H1 (cell line): ENCODE results near the gene ACTA2. TPM values are rescaled to one million over a fixed set of nuclear protein-coding genes. Genes with fewer than 3 reads are reported as not detected.
"Not testable (repeated sequence)": the region's sequence is repeated elsewhere in the genome, so short reads cannot be mapped to it uniquely, and the experiment has no call there.

Experiments used
- CTCF ChIA-PET: fragments of 300-600 bp; sonication (Branson Sonifier 250); formaldehyde crosslinking; loops from one replicate; lab custom pipeline; 2021; ENCODE audit not compliant: partially characterized antibody; lab: Charles Lee
- POLR2A ChIA-PET: fragments of 300-600 bp; sonication (Branson Sonifier 250); formaldehyde crosslinking; loops from one replicate; lab custom pipeline; 2021; ENCODE audit warnings: inconsistent platforms; ENCODE audit not compliant: partially characterized antibody; lab: Charles Lee
- DNase-seq, 2 experiments: peaks; one replicate each; pipeline versions ENCODE4 v3.0.0 to v3.0.0-alpha.2; 2010 to 2022; ENCODE audit warnings: low spot score in 2 of 2, low read depth in 1 of 2, mixed read lengths in 1 of 2
- FAIRE-seq: peaks from 2 replicates; lab custom pipeline; 2011; peaks lifted over from hg19 to GRCh38; lab: Jason Lieb, UNC
- H2AFZ ChIP-seq: 2 replicates; pipeline ENCODE4 v1.8.1; 2012; ENCODE audit warnings: low read length, inconsistent platforms
- H2AK5ac ChIP-seq: 2 replicates; pipeline ENCODE4 v1.6.1; 2013; ENCODE audit warnings: low read depth, low read length
- H2BK120ac ChIP-seq: replicated peaks from 2 replicates; pipeline ENCODE3; 2013; ENCODE audit warnings: low read depth, low read length, inconsistent platforms
- H2BK12ac ChIP-seq: 2 replicates; pipeline ENCODE4 v1.6.1; 2013; ENCODE audit warnings: low read depth, low read length
- H2BK15ac ChIP-seq: 2 replicates; pipeline ENCODE4 v1.6.1; 2013; ENCODE audit warnings: low read length
- H2BK20ac ChIP-seq: 2 replicates; pipeline ENCODE4 v1.6.1; 2013; ENCODE audit warnings: low read length
- H2BK5ac ChIP-seq: 2 replicates; pipeline ENCODE4 v1.6.1; 2013; ENCODE audit warnings: low read depth, low read length
- H3K14ac ChIP-seq: 2 replicates; pipeline ENCODE4 v1.6.1; 2013; ENCODE audit warnings: inconsistent platforms; ENCODE audit not compliant: insufficient read length
- H3K18ac ChIP-seq: 2 replicates; pipeline ENCODE4 v1.6.1; 2013; ENCODE audit warnings: low read length; ENCODE audit errors: extremely low read depth
- H3K23ac ChIP-seq: 2 replicates; pipeline ENCODE4 v1.6.1; 2013; ENCODE audit warnings: inconsistent platforms; ENCODE audit not compliant: insufficient read length
- H3K23me2 ChIP-seq: 2 replicates; pipeline ENCODE4 v1.6.1; 2013; ENCODE audit warnings: low read depth, low read length
- H3K27ac ChIP-seq: 2 replicates; pipeline ENCODE4 v1.6.1; 2011; ENCODE audit warnings: low read depth, low read length, inconsistent platforms
- H3K27me3 ChIP-seq, 4 experiments: replicated peaks in 1 of 4; 1 replicate in 1 of 4; 2 replicates in 3 of 4; pipeline versions ENCODE4 v1.6.1 to v1.8.1; 2011 to 2013; ENCODE audit warnings: low read length in 3 of 4, mild to moderate bottlenecking in 3 of 4, inconsistent platforms in 2 of 4, mixed read lengths in 2 of 4, moderate library complexity in 1 of 4; ENCODE audit not compliant: control insufficient read depth in 3 of 4, insufficient read depth in 3 of 4; ENCODE audit errors: extremely low read depth in 1 of 4
- H3K36me3 ChIP-seq, 4 experiments: 2 replicates each; pipeline versions ENCODE4 v1.6.1 to v1.8.1; 2011 to 2013; ENCODE audit warnings: mild to moderate bottlenecking in 4 of 4, low read length in 3 of 4, moderate library complexity in 2 of 4, control low read depth in 1 of 4, inconsistent platforms in 1 of 4; ENCODE audit not compliant: insufficient read depth in 4 of 4, control insufficient read depth in 2 of 4
- H3K4ac ChIP-seq: replicated peaks from 2 replicates; pipeline ENCODE3; 2013; ENCODE audit warnings: low read length, low read depth, mixed read lengths, inconsistent platforms; ENCODE audit not compliant: insufficient read length
- H3K4me1 ChIP-seq, 4 experiments: replicated peaks in 1 of 4; 1 replicate in 1 of 4; 2 replicates in 3 of 4; pipeline versions ENCODE4 v1.6.1 to v1.8.1; 2011 to 2013; ENCODE audit warnings: low read length in 3 of 4, inconsistent platforms in 2 of 4, mixed read lengths in 1 of 4; ENCODE audit not compliant: insufficient read depth in 4 of 4, control insufficient read depth in 3 of 4
- H3K4me2 ChIP-seq, 2 experiments: 2 replicates each; pipeline versions ENCODE4 v1.6.1 to v1.8.1; 2011 to 2013; ENCODE audit warnings: low read depth in 2 of 2, low read length in 2 of 2, control low read depth in 1 of 2, inconsistent platforms in 1 of 2, mild to moderate bottlenecking in 1 of 2; ENCODE audit not compliant: insufficient read depth in 1 of 2
- H3K4me3 ChIP-seq, 4 experiments: fragments of 200-600, 300-600 bp in 1 of 4; sonication (generic), shearing (Covaris generic), sonication (Bioruptor Twin) in 1 of 4; 2 replicates each; pipeline versions ENCODE4 v1.5.1 to v1.8.1; 2011 to 2016; ENCODE audit warnings: low read length in 4 of 4, low read depth in 3 of 4, control low read depth in 2 of 4, inconsistent platforms in 2 of 4, mild to moderate bottlenecking in 2 of 4, mixed read lengths in 1 of 4, moderate library complexity in 1 of 4; ENCODE audit not compliant: insufficient read depth in 2 of 4; ENCODE audit errors: extremely low read depth in 1 of 4
- H3K56ac ChIP-seq: replicated peaks from 2 replicates; pipeline ENCODE3; 2013; ENCODE audit warnings: low read depth, mild to moderate bottlenecking, mixed read lengths, low read length, inconsistent platforms; ENCODE audit not compliant: insufficient read length
- H3K79me1 ChIP-seq: 2 replicates; pipeline ENCODE4 v1.6.1; 2013; ENCODE audit warnings: low read depth, low read length, control low read depth
- H3K79me2 ChIP-seq, 2 experiments: 2 replicates each; pipeline versions ENCODE4 v1.6.1 to v1.8.1; 2012 to 2013; ENCODE audit warnings: low read length in 2 of 2, mild to moderate bottlenecking in 2 of 2, inconsistent platforms in 1 of 2; ENCODE audit not compliant: insufficient read depth in 2 of 2, control insufficient read depth in 1 of 2
- H3K9ac ChIP-seq, 4 experiments: replicated peaks in 1 of 4; 1 replicate in 1 of 4; 2 replicates in 3 of 4; pipeline versions ENCODE4 v1.6.1 to v1.8.1; 2011 to 2013; ENCODE audit warnings: low read depth in 3 of 4, low read length in 3 of 4, control low read depth in 2 of 4, mild to moderate bottlenecking in 2 of 4, moderate library complexity in 2 of 4, inconsistent platforms in 1 of 4; ENCODE audit errors: extremely low read depth in 1 of 4
- H3K9me3 ChIP-seq, 2 experiments: 2 replicates each; pipeline versions ENCODE4 v1.6.1 to v1.8.1; 2012 to 2013; ENCODE audit warnings: mild to moderate bottlenecking in 2 of 2, moderate library complexity in 2 of 2, control low read depth in 1 of 2, inconsistent platforms in 1 of 2, low read depth in 1 of 2, low read length in 1 of 2, mixed read lengths in 1 of 2; ENCODE audit not compliant: insufficient read depth in 2 of 2
- H4K20me1 ChIP-seq, 2 experiments: replicated peaks in 1 of 2; 2 replicates each; pipeline versions ENCODE3 to v1.8.1; 2011 to 2013; ENCODE audit warnings: inconsistent platforms in 2 of 2, low read length in 2 of 2, mild to moderate bottlenecking in 1 of 2; ENCODE audit not compliant: insufficient read depth in 2 of 2, control insufficient read depth in 1 of 2
- H4K5ac ChIP-seq: 2 replicates; pipeline ENCODE4 v1.6.1; 2013; ENCODE audit warnings: low read length, low read depth, mixed read lengths, inconsistent platforms; ENCODE audit not compliant: insufficient read length
- H4K8ac ChIP-seq: 2 replicates; pipeline ENCODE4 v1.8.0; 2013; ENCODE audit warnings: mild to moderate bottlenecking, moderate library complexity, low read length, inconsistent platforms; ENCODE audit not compliant: insufficient read depth; ENCODE audit errors: extremely low read depth
- H4K91ac ChIP-seq: replicated peaks from 2 replicates; pipeline ENCODE3; 2013; ENCODE audit warnings: low read length, mixed read lengths, inconsistent platforms; ENCODE audit not compliant: insufficient read length
- WGBS, 2 experiments: shearing (Covaris generic) in 1 of 2; methylation state at CpG; one replicate each; pipeline versions ENCODE4 v1.1.6 to v1.1.7; 2013 to 2015; ENCODE audit warnings: low lambda C conversion rate in 2 of 2, mixed read lengths in 2 of 2, inconsistent platforms in 1 of 2, low coverage in 1 of 2, missing lambda C conversion rate in 1 of 2; ENCODE audit not compliant: insufficient replicate concordance in 2 of 2, insufficient coverage in 1 of 2, insufficient read length in 1 of 2; ENCODE audit errors: extremely low coverage in 1 of 2, missing lambda C conversion rate in 1 of 2; 5-methylcytosine and 5-hydroxymethylcytosine counted together
- polyA plus RNA-seq, 7 experiments: library from polyadenylated mRNA; depleted of rRNA in 3 of 7; stranded (reverse) in 5 of 7; unstranded in 2 of 7; fragments of >200 nt in 5 of 7; fragments of 200-250 nt in 2 of 7; gene quantifications; 1 replicate in 5 of 7; 2 replicates in 1 of 7; 4 replicates in 1 of 7; pipeline versions ENCODE4 v1.2.1 to v1.2.3, GENCODE V29; 2011 to 2013; ENCODE audit warnings: missing spikeins in 2 of 7, mixed read lengths in 2 of 7
- total RNA-seq: library from RNA; stranded (reverse); fragmentation: NEBNext Ultra II Directional; extraction: Animal tissue kit (Norgen Biotek cat#: 25700); gene quantifications from 2 replicates; pipeline ENCODE4 v1.2.1, GENCODE V29; 2021

Gene ACTA2
- total and polyA plus RNA-seq, 2 of the 8 experiments (the other 6 are each of a cell fraction or from before 2014, with no cell fraction given): 3.5 to 8.9 TPM

- H3K23me2 ChIP-seq, H3K9me3 ChIP-seq, H3K56ac ChIP-seq, DNase-seq, H2BK120ac ChIP-seq, H3K79me1 ChIP-seq, H2AFZ ChIP-seq, H2AK5ac ChIP-seq, H4K5ac ChIP-seq, H3K4me3 ChIP-seq, H3K27me3 ChIP-seq, H3K23ac ChIP-seq, H3K79me2 ChIP-seq, H2BK5ac ChIP-seq, H3K36me3 ChIP-seq, H4K20me1 ChIP-seq, H4K91ac ChIP-seq, FAIRE-seq, H3K27ac ChIP-seq, H2BK20ac ChIP-seq, H3K14ac ChIP-seq, H2BK12ac ChIP-seq, H3K4ac ChIP-seq, H3K4me1 ChIP-seq, H3K9ac ChIP-seq, H2BK15ac ChIP-seq, H3K4me2 ChIP-seq, H4K8ac ChIP-seq, H3K18ac ChIP-seq: not testable (repeated sequence)
- POLR2A ChIA-PET: interaction anchor here (1.4 kb wide), 1 partner anchor 51 kb away, joined by 5 read pairs; the partner anchor contains the start of gene STAMBPL1
- CTCF ChIA-PET: interaction anchor here (0.6 to 9.1 kb wide), 53 partner anchors 8 to 339 kb away, joined by 3 to 279 read pairs (median 6); partner anchors contain the start of genes ANKRD22, CH25H and FAS
- 91% methylated on average over 5 of the region's 5 CpGs; no CpG with 5 or more reads in 1 of the 2 experiments for WGBS, 2 experiments
Measured at GRCh38 chr10:88932029-88932428, 20.5 kb downstream of the ACTA2 start.
